Activated CD4-positive, alpha-beta memory T cell treated with anti-CD3 and anti-CD28 coated beads for 36 hours (primary cell): ENCODE data around the gene CASKIN1. TPM values are rescaled to one million over a fixed set of nuclear protein-coding genes. Genes with fewer than 3 reads are reported as not detected.

Experiments
- CTCF ChIA-PET: fragments of 350-600 bp; sonication (Branson Sonifier 250); formaldehyde crosslinking; loops from one replicate; lab custom pipeline; 2021; ENCODE audit warnings: antibody characterized with exemption, inconsistent platforms; lab: Charles Lee
- POLR2A ChIA-PET: fragments of 350-600 bp; sonication (Branson Sonifier 250); formaldehyde crosslinking; loops from one replicate; lab custom pipeline; 2021; ENCODE audit warnings: antibody characterized with exemption; lab: Charles Lee
- DNase-seq: peaks from one replicate; pipeline ENCODE4 v3.0.0-alpha.2; 2020
- H3K27ac Mint-ChIP-seq: one replicate; pipeline ENCODE4 v1.8.0; 2021; ENCODE audit warnings: mixed read lengths
- H3K27me3 Mint-ChIP-seq: one replicate; pipeline ENCODE4 v1.8.0; 2021; ENCODE audit warnings: mixed read lengths
- H3K36me3 Mint-ChIP-seq: one replicate; pipeline ENCODE4 v1.8.0; 2021; ENCODE audit warnings: mixed read lengths
- H3K4me1 Mint-ChIP-seq: one replicate; pipeline ENCODE4 v1.8.0; 2021; ENCODE audit warnings: low read depth, mixed read lengths
- H3K4me3 Mint-ChIP-seq: one replicate; pipeline ENCODE4 v1.8.0; 2021; ENCODE audit warnings: mild to moderate bottlenecking, mixed read lengths
- H3K9me3 Mint-ChIP-seq: one replicate; pipeline ENCODE4 v1.8.0; 2021; ENCODE audit warnings: mixed read lengths
- intact Hi-C: fragments of 100-400 bp; cut with micrococcal nuclease; formaldehyde crosslinking; loops from one replicate; pipeline ENCODE4 v1.15.1; 2023
- total RNA-seq, 2 experiments: library from RNA; stranded (reverse); gene quantifications; one replicate each; pipeline ENCODE4 v1.2.3, GENCODE V29; 2021

Gene CASKIN1
- total RNA-seq, 2 experiments from 2014 or later, result 0.36 to 0.83 TPM

DNA sequence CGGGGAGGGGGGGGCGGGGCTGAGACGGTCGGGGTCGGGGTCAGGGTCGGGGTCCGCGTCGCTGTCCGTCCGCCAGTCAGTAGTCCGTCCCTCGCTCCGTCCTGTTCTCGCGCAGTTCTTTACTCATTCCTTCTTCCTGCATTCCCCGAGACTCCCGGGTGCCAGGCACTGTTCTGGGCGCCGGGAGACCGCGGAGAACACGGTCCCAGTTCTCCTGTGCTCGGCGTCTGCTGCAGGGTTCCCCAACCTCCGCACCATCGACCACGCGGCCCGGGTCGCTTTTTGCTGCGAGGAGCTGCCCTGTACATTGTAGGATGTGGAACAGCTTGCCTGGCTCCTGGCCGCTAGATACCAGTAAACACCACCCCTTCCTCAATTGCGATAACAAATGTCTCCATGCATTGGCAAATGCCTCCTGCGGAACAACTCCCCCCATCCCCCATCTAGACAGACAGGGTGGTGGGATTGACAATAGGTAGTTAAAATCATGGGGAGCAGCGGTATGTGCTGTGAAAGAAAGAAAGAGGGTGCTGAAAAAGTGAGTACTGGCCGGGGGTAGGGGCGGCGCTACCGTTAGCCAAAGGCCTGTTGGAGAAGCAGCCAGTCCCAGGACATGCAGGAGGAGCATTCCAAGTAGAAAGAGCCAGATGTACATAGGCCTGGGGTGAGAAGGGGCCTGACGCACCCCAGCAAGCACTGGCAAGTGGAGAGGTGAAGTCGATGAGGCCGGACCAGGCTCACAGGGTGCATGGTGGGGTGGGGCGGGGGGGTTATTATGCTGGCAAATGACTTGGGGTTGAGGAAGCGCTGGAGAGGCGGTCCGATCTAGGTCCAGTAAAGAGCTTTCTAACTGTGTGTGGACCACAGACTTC lies 40.2 kb downstream of the CASKIN1 start:
- peak; percentile 32 for DNase-seq
- Mint-ChIP-seq H3K4me1 (peaks cover 39% of the 10 kb centered on the region), H3K9me3 (no peaks in the 10 kb centered on the region), H3K36me3 (peaks cover 40% of the 10 kb centered on the region), H3K27ac (peak overlapping the region; percentile 87), H3K27me3 (no peaks in the 10 kb centered on the region), H3K4me3 (peak overlapping the region; percentile 93)
- POLR2A ChIA-PET, result interaction anchor here (0.7 to 4.0 kb wide), 20 partner anchors 11 to 376 kb away, joined by 3 to 26 read pairs (median 6); partner anchors contain the start of genes E4F1, ECI1, NDUFB10 and NTHL1
- intact Hi-C loops, result loop anchor here (1.0 to 5.0 kb wide), 4 partner anchors 59 to 111 kb away; partner anchors contain the start of genes E4F1, NTHL1, PGP and RNPS1
- CTCF ChIA-PET, result interaction anchor here (0.8 to 1.9 kb wide), 10 partner anchors 8 to 451 kb away, joined by 3 to 11 read pairs (median 3); partner anchors contain the start of genes NTHL1, NUBP2, SPSB3 and TSC2

DNA sequence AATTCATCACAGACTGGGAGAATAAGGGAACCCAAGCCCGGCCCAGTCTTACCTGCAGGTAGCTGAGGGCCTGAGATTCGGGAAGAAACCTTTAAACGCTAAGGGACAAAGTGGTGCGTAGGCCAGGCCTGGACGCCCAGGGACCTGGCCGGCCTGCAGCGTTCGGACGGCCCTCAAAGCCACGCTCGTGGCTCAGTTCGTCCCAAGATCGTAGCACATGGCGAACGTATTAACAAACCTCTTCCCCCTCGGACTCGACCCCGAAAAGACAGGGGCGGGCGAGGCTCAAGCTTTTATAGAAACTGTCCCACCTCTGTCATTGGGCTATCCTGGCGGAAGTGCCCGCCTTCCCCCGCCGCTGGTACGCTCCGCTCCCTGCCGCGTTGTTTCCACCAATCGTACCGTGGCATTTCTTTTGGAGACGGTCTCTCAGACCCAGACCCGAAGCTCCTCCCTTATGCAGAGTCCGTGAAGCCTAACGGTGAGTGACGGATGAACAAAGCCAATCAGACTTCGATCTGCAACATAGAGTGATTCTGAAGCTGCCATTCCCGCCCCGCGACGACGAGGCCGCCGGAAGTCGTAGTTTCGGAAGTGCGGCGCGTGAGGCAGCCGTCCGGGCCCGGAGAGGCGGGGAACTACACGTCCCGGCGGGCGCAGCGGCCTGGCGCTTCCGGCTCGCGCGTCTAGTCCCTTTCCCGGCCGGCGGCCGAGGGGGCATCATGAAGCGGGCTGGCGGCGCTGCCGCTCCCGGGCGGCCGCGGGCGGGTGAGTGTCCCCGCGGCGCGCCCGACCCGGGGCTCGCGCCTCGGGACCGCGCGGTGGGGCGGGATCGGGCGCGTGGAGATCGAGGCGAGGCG lies 41.1 kb downstream of the CASKIN1 start, which contains the start of gene TRAF7:
Gene TRAF7 (plus strand): TSS at position 692 of the 860 bp plus-strand sequence. CDS start 8,139 bp downstream, outside the sequence.
- Mint-ChIP-seq H3K4me1 (peaks cover 42% of the 10 kb centered on the region), H3K27me3 (no peaks in the 10 kb centered on the region), H3K4me3 (peak within 1 kb of the TSS; percentile 93), H3K9me3 (no peaks in the 10 kb centered on the region), H3K27ac (peak within 1 kb of the TSS; percentile 87), H3K36me3 (peaks cover 43% of the 10 kb centered on the region)
- intact Hi-C loops, result loop anchor here (1.0 to 5.0 kb wide), 4 partner anchors 59 to 112 kb away; partner anchors contain the start of genes E4F1, NTHL1, PGP and RNPS1
- ChIA-PET POLR2A (interaction anchor here (0.6 to 4.0 kb wide), 26 partner anchors 10 to 377 kb away, joined by 3 to 26 read pairs (median 5); partner anchors contain the start of genes E4F1, ECI1, NDUFB10 and NPW), CTCF (interaction anchor here (0.7 to 1.9 kb wide), 13 partner anchors 8 to 450 kb away, joined by 3 to 11 read pairs (median 3); partner anchors contain the start of genes ECI1, NTHL1, NUBP2 and SPSB3)
- peak; percentile 98 for DNase-seq

GRCh38 chr16:2154533-2155090 lies 41.8 kb downstream of the CASKIN1 start:
- Mint-ChIP-seq H3K4me3 (peak overlapping the region; percentile 93), H3K9me3 (no peaks in the 10 kb centered on the region), H3K36me3 (peaks cover 43% of the 10 kb centered on the region), H3K27me3 (no peaks in the 10 kb centered on the region), H3K4me1 (peaks cover 47% of the 10 kb centered on the region), H3K27ac (peak overlapping the region; percentile 74)
- POLR2A ChIA-PET, result interaction anchor here (0.6 to 4.0 kb wide), 22 partner anchors 9 to 378 kb away, joined by 3 to 26 read pairs (median 5); partner anchors contain the start of genes E4F1, ECI1, NDUFB10 and NPW
- peak; percentile 28 for DNase-seq
- intact Hi-C loops, result loop anchor here (1.0 to 5.0 kb wide), 4 partner anchors 60 to 113 kb away; partner anchors contain the start of genes E4F1, NTHL1, PGP and RNPS1
- CTCF ChIA-PET, result interaction anchor here (1.0 to 1.9 kb wide), 7 partner anchors 14 to 381 kb away, joined by 3 to 11 read pairs (median 5); partner anchors contain the start of genes ECI1, NTHL1, NUBP2 and SPSB3

DNA sequence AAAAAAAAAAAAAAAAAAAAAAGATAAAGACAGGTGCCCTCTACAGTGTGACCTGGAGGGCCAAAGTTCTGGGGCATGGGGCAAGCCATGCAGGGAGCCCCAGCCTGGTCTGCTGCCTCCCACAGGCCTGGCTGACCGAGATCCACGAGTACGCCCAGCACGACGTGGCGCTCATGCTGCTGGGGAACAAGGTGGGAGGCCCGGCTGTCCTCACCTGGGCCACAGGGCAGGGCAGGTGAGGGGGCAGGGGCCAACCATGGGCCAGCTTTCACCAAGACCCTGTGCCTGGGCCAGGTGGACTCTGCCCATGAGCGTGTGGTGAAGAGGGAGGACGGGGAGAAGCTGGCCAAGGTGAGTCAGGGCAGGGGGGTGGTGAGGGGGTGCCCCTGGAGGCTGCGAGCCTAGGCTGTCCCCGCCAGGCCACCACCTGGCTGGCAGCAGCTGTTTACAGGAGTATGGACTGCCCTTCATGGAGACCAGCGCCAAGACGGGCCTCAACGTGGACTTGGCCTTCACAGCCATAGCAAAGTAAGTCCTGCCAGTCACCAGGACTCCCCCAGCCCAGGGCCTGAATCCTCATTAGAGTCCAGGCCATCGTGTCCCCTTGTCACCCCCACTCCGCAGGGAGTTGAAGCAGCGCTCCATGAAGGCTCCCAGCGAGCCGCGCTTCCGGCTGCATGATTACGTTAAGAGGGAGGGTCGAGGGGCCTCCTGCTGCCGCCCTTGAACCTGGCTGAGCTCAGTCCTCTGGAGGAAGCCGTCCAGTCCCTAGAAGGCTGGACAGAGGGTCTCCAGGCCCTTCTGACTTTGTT lies 43.5 kb downstream of the CASKIN1 start:
- Mint-ChIP-seq H3K27ac (peak overlapping the region; percentile 74), H3K36me3 (peaks cover 43% of the 10 kb centered on the region), H3K9me3 (no peaks in the 10 kb centered on the region), H3K27me3 (no peaks in the 10 kb centered on the region), H3K4me1 (peaks cover 45% of the 10 kb centered on the region), H3K4me3 (peak overlapping the region; percentile 93)
- intact Hi-C loops, result loop anchor here (1.0 kb wide), 1 partner anchor 130 kb away; no protein-coding TSS in a partner anchor
- POLR2A ChIA-PET, result interaction anchor here (0.9 to 4.0 kb wide), 6 partner anchors 8 to 188 kb away, joined by 3 to 26 read pairs (median 4); partner anchors contain the start of genes RPS2 and TBL3
- CTCF ChIA-PET, result interaction anchor here (1.0 to 3.1 kb wide), 7 partner anchors 12 to 149 kb away, joined by 3 to 24 read pairs (median 5); partner anchors contain the start of genes ECI1, NHERF2, NTHL1 and TSC2
- DNase-seq, result peak; percentile 33

DNA sequence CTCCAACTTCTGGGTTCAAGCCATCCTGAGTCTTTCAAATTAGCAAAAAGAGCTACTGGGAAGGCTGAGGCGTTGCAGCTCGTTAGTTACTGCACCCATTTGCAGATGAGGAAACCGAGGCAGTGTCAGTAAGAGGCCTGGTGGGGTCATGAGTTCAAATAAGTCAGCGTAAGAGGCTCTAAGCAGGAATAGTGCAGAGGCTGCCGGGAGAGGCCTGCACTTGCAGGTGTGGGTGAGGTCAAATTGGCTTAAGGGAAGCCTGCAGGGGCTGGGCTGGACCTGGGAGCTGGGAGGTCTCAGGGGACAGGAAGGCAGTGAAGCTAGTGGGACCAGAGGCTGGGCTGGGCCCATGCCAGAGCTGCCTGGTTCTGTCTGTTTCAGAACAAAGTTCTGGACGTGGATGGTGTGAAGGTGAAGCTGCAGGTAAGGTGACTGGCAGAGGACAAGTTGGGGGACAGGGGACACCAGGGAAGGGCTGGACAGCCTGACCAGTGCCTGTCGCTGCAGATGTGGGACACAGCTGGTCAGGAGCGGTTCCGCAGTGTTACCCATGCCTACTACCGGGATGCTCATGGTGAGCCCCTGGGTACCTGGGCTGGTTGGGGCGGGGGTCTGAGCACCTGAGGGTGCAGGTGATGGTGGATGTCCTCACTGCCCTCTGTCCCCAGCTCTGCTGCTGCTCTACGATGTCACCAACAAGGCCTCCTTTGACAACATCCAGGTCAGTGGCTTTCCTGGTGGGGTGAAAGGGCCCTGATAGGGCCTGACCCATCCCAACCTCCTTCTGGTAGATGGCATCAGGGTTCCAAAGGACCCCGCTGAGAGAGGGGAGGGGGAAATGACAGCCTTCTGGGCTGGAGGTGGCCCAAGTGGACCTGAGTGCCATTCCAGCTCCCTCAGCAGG lies 45.0 kb downstream of the CASKIN1 start:
- Mint-ChIP-seq H3K36me3 (peaks cover 43% of the 10 kb centered on the region), H3K27me3 (no peaks in the 10 kb centered on the region), H3K27ac (peak overlapping the region; percentile 59), H3K4me1 (peaks cover 30% of the 10 kb centered on the region), H3K4me3 (peak overlapping the region; percentile 93), H3K9me3 (no peaks in the 10 kb centered on the region)
- ChIA-PET CTCF (interaction anchor here (0.6 to 3.1 kb wide), 4 partner anchors 11 to 148 kb away, joined by 3 to 24 read pairs (median 4); partner anchors contain the start of gene PKD1), POLR2A (interaction anchor here (1.3 to 3.2 kb wide), 3 partner anchors 11 to 180 kb away, joined by 5 to 12 read pairs (median 5); partner anchors contain the start of gene TBL3)
- DNase-seq, result no peak
- intact Hi-C loops, result no loop called here

DNA sequence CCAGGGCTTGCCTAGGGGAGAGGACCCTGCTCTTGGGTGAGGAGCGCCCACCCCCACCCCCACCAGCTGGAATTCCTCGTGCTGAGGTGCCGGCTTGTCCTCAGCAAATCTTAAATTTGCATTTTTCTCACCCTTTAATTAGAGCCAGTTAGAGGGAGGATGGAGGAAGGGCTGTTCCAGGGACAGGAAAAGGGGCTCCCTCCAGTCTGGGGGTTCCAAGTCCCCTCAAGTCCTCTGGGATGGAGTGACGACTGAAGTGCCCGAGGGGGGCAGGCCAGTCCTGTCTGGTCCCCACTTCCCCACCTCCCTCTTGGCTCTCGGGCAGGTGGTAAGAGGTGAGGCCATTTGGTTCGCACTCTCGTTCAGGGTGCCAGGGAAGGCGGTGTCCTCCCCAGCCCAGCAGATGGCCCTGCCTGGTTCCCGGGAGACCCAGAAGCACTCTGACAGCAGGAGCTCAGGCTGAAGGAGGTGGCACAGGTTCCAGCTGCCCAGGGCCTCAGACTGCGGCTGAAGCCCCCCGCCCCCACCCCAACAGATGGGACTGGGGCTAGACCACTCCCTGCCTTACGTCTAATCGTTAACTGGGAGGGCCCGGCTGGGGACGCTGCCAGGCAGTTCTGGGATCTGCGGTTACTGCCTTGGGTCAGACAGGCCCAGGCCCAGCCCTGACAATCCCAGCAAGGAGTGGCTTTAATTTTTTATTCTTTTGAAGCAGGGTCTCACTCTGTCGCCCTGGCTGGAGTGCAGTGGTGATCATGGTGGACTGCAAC lies 45.8 kb downstream of the CASKIN1 start:
- H3K9me3 Mint-ChIP-seq, result no peaks in the 10 kb centered on the region
- DNase-seq, result no peak
- intact Hi-C loops, result no loop called here
- no peak overlapping the region for H3K27ac Mint-ChIP-seq
- H3K4me3 Mint-ChIP-seq, result no peak overlapping the region
- ChIA-PET POLR2A (interaction anchor here (1.5 kb wide), 1 partner anchor 13 kb away, joined by 5 read pairs; no protein-coding TSS in a partner anchor), CTCF (interaction anchor here (0.6 to 3.1 kb wide), 4 partner anchors 10 to 147 kb away, joined by 3 to 24 read pairs (median 4); partner anchors contain the start of gene PKD1)
- peaks cover 27% of the 10 kb centered on the region for H3K4me1 Mint-ChIP-seq
- no peaks in the 10 kb centered on the region for H3K27me3 Mint-ChIP-seq
- peaks cover 41% of the 10 kb centered on the region for H3K36me3 Mint-ChIP-seq

GRCh38 chr16:2149630-2150417 lies 46.6 kb downstream of the CASKIN1 start:
- Mint-ChIP-seq H3K27me3 (no peaks in the 10 kb centered on the region), H3K36me3 (peaks cover 35% of the 10 kb centered on the region), H3K4me1 (peaks cover 27% of the 10 kb centered on the region), H3K27ac (no peak overlapping the region), H3K4me3 (no peak overlapping the region), H3K9me3 (no peaks in the 10 kb centered on the region)
- intact Hi-C loops, result no loop called here
- ChIA-PET CTCF (interaction anchor here (1.4 kb wide), 1 partner anchor 146 kb away, joined by 4 read pairs; no protein-coding TSS in a partner anchor), POLR2A (no interaction called here)
- peak; percentile 23 for DNase-seq
